Activated CD4-positive, alpha-beta T cell treated with anti-CD3 and anti-CD28 coated beads, Interleukin-2, amount 50 U/mL, for 16 hours (primary cell): Measurements from ENCODE around the gene PRDM4.

ENCODE experiments used
- DNase-seq: peaks from one replicate; pipeline ENCODE4 v3.0.0-alpha.2; 2020

The PRDM4 gene, protein sequence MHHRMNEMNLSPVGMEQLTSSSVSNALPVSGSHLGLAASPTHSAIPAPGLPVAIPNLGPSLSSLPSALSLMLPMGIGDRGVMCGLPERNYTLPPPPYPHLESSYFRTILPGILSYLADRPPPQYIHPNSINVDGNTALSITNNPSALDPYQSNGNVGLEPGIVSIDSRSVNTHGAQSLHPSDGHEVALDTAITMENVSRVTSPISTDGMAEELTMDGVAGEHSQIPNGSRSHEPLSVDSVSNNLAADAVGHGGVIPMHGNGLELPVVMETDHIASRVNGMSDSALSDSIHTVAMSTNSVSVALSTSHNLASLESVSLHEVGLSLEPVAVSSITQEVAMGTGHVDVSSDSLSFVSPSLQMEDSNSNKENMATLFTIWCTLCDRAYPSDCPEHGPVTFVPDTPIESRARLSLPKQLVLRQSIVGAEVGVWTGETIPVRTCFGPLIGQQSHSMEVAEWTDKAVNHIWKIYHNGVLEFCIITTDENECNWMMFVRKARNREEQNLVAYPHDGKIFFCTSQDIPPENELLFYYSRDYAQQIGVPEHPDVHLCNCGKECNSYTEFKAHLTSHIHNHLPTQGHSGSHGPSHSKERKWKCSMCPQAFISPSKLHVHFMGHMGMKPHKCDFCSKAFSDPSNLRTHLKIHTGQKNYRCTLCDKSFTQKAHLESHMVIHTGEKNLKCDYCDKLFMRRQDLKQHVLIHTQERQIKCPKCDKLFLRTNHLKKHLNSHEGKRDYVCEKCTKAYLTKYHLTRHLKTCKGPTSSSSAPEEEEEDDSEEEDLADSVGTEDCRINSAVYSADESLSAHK

DNA sequence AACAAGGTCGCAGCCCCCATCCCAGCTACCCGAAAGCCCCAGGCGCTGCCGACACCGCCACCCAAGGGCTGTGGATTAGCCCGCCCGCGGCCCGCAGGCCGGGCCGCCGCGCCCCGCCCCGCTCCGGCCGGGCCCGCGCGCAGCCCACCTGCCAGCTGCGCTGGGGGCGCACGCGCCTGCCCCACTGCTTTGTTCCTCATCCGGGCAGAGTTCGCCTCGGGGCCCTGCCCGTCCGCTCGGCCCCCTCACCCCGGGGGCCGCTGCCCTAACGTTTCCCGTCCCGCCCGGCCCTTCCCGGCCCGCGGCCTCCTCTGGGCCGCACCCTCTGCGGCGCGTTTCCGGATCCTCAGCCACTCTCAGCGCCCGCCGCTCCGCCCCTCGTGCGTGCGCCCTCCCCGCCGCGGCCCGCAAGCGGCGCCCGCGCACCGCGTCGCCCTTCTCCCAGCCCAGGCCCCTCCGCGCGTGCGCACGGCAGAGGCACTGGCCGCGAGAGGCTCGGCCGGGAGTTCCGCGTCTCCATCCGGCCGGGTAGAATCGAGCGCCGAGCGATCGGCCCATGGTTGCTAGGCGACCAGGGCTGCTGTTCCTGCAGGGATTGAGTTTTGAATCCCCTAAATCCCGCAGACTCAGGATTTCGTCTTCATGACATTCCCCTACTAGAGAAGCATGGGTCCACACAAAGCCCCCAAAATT lies at the start of gene PRDM4:
PRDM4 (minus strand) TSS at position 329 of the 693 bp plus-strand sequence. CDS start 622 bp downstream, outside the sequence.
- peak; percentile 92 for DNase-seq

DNA sequence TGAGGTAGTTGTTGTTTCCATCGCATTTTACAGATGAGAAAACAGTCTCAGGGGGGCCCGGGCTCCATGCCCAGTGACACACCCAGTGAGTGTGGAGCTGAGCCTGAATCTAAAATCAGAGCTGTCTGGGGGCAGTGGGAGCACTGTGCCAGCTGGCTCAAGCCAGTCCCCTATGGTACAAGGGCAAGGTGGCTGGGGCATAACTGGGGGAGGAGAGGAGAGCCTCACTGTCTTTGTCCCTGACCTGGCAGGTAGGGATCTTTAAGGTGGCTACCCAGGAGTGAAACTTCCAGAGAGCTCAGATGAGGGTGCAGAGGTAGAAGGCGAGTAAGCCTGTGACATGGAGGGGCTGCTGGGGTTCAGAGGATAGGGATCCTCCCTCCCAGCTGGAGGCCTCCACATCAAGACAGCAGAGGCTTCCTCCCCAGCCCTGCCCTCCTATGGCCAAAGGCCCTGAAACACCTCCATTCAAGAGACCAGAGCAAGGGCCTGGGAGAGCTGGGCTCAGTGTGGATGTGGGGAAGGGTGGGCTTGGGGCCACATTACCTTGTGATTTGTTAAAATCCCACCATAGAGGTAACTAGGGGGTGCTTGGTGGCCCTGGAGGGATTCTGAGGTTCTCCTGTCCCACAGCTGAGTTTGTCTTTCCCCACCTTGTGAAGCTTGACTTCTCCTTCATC lies 46.7 kb upstream of the PRDM4 start:
- DNase-seq, result no peak

DNA sequence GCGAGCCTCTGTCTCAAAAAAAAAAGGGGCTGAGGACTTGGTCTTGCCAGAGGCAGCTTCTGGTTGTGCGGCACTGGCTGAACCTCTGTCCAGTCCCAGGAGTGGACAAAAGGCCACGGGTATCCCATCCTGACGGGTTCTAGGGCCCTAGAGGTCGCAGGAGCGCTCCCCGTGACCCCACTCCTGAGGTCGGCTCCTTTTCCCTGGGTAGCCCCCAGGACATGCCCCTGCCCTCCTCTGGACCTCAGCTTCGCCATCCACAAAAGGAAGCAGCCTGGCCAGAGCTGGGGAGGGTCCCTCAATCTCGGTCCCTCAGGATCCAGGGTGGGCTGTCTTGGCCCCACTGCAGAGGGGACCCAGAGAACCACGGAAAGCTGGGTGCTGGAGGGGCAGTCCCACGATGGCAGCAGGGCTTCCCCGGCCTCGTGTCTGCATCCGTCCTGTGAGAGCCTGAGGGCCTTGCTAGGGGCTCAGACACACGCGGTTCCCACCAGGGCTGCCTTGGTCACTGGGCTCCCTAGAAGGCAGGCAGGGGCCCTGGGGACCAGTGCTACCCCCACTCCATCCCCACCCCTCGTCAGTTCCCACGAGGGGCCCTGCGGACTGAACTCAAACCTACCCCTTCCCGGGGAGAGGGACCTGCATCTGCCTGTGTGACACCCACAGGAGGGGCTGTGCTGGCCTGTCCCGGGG lies 44.7 kb upstream of the PRDM4 start:
- no peak for DNase-seq

DNA sequence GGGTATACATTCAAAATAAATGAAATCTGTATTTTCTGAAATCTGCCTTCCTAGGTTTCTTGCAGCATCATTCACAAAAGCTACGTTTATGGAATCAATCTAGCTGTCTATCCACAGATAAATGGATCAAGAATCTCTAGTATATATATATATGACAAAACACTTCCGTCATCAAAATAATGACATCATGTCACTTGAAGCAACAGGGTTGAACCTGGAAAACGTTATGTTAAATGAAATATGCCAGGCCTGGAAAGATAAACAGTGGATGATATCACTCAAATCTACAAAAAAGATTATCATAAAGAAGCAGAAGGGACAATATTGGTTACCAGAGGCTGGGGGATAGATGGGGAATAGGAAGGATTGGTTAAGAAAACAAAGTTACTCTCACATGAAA lies 42.2 kb upstream of the PRDM4 start:
- no peak for DNase-seq

DNA sequence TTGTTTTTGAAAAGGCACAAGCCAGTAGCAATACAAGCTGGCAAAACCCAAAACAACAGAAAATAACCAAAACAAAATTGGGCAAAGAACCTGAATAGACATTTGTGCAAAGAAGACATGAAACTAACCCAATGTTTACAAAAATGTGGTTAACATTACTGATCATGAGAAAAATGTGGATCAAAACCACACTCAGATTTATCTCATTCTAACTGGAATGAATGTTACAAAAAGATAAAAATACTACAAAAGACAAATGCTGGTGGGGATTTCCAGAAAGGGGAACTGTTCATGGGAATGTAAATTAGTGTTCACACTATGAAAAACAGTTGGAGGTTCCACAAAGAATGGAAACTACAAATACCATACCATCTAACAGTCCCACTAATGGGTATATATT lies 40.2 kb upstream of the PRDM4 start:
- DNase-seq, result no peak

DNA sequence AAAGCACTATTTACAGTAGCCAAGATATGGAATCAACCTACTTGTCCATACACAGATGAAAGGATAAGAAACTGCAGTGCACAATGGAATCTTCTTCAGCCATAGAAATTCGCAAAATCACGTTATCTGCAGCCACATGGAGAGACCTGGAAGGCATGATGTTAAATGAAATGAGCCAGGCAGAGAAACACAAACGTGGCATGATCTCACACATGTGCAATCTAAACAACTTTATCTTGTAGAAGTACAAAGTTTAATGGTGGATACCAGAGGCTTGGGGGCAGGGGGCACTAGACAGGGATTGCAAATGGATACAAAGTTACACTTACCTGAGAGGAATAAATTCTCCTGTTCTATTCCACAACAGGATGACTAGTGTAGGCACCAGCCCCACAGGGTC lies 37.6 kb upstream of the PRDM4 start:
- DNase-seq, result no peak

DNA sequence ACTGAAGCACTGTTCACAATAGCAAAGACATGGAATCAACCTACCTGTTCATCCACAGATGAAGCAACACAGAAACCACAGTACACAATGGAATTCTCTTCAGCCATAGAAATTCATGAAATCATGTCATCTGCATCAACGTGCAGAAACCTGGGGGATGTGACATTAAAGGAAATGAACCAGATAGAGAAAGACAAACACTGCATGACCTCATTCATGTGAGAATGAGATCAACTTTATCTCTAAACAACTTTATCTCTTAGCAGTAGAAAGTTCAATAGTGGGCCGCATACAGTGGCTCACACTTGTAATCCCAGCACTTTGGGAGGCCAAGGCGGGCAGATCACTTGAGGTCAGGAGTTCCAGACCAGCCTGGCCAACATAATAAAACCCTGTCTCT lies 33.5 kb upstream of the PRDM4 start:
- DNase-seq, result no peak

DNA sequence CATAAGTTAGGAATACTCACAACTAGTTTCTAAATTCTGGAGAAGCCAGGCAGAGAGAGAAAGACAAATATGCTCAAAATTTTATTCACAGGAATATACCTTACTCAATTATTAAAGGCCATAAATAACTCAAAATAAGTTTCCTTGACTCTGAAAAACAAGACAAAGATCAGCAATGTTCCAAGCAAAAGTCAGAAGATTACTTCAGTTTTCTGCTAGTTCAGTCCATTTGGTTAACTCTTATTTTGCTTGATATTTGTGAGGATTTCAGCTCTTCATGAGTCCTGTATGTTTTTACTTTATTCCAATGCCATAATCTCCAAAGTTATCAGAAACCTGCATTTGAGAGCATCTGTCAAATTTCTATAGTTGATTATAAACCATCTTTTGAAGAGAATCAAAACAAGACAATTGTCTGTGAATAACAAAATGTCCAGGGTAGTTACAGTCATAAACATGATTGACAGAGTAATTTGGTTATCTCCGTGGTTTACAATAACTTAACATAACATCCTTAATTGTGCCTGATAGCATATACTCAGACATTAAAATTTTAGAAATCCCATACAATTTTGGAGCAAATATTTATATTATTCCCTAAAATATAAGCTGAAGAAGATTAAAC lies 30.6 kb upstream of the PRDM4 start:
- DNase-seq, result no peak

DNA sequence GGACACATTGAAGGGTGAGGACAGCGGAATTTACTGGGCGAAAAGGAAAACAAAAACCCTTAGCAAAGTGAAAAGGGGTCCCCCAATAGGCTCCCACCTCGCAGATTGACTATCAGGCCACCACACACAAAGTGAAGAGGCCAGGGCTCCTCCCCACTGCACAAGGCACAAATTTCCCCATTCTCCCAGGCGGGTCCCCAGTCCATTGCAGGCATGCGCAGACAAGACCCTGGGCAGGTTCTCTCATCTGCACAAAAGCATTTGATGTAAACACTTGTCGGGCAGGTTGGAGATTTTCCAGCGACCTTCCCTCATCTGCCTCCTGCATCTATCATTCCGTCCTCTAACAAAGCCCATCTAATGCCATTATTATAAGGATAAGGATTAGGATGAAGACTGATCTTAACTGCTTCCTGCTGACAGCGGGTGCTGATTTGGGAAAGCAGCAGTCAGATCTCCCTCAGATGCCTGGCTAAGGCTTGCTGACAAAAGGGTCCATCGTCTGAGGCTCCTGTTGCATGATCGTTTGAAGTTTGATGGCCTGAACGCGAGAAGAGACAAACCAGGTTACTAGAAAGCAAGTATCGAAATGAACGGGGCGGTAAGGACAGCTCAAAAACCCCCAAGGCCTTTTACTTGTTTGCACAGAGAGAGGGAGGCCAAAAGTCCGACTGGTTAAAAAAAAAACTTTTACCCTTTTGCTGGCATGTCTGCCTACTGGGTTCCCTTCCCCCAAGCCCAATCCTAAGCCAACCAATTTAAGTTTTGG lies 27.9 kb upstream of the PRDM4 start:
- DNase-seq, result no peak

DNA sequence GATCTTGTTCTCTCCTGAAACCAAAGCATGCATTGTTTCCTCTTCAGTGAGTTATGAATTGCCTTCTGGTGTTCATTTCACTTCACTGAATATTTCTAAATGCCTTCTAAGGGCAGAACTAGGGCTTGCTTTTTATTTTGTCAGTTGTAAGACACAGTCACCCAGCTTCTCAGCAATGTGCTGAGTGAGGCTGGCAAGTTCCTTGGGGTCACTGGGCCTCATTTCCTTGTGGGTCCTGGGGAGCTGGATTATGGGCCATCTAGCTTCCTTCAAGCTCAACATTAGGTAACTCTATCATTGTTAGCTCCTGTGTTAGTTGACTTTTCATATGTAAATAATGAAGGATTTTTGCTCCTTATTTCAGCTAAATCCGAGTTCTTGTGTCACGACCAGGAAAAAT lies 27.3 kb upstream of the PRDM4 start:
- no peak for DNase-seq

DNA sequence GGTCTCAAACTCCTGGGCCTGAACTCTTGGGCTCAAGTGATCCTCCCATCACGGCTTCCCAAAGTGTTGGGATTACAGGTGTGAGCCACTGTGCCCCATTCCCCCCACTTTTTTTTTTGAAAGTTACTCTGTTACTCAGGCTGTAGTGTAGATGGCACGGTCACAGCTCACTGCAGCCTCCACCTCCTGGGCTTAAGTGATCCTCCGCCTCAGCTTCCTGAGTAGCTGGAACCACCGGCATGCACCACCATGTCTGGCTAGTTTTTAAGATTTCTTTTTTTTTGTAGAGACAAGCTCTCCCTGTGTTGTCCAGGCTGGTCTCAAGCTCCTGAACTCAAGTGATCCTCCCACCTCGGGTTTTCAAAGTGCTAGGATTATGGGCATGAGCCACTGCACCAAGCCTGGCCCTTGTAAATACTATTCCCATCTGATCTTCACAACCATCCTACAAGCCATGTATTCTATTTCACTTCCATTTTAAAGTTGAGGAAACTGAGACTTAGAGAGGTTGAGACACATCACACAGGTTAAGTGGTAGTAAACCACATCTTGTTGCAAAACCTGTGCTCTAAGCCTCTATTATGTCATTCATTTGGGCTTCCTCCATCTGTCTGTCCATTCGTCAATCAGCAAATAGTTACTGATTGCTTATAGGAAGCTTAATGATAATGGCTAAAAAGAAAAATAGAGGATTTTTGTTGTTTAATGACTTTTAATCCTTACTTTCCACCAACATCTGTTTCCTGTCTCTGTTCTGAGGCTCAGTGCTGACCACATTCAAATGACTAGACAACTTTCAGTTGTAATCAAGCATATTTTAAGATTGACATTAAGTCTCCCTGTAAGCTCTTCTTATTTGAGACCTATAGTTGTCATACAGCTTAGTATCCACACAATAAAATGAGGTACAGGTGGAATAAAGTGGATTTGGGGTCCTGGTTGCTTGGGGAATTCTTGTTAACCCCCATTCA lies 22.8 kb upstream of the PRDM4 start:
- no peak for DNase-seq

DNA sequence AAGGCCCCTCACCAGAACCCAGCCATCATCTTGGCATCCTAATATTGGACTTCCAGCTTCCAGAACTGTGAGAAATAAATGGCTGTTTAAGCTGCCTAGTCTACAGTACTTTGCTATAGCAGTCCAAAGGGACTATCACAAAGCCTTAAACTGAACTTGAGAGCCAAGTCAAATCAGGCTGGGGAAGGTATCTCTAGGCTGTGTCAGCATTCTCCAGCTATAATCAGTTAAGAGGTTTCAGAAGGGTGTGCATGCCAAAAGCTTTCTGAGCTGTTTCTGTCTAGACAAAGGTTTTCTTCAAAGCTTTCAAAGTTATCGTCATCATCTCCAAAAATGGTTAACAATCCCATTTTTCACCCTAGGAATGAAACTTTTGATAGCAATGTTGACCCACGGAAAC lies 21.1 kb upstream of the PRDM4 start:
- DNase-seq, result no peak

DNA sequence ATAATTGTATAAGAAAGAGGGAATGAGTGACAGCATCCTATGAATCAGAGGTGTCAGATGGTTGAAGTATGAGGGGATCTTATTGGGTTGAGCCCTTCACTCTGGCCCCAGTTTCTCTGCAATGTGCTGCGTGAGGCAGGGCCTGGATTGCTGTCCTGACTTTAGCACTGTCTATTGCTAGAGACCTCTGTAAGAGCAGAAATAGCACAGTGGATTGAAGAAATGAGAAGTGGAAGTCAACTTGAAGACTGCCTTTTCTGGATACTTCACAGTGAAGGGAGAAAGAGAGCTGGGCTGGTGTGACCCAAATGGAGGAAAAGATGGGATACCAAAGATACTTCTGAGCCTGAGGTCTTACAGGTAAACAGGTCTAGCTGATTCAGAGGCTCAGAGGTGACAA lies 19.4 kb upstream of the PRDM4 start:
- DNase-seq, result no peak

DNA sequence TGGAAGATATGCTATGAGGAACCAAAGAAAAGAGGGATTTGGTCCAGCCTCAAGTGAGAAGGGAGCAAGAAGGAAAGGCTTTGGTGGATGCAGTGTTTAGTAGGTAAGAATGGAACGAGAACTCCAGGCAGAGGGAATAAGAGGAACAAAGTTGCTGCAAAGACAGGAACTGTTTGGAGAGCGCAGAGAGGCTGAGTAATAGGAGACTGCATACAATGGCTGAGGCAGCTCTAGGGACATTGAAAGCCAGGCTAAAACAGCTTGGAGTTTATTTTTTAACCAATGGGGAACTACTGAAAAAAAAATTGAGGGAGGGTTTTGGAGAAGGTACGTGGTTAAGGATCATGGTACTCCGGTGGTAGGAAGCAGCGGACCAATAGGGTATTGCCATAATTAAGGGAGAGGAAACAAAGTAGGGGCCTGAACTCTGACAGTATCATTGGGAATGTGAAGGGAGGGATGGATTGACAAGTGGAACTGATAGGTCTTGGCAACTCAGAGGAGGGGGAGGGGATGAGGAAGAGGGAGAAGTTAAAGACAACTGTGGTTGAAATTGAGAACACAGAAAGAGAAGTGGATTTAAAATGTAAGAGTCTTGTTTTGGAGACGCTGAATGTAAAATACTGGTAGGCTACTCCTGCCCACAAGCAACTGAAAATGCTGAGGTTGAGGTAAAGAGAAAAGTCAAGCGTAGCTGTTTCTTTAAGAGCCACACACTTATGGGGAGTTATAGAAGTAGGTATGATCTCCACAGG lies 18.3 kb upstream of the PRDM4 start:
- no peak for DNase-seq

DNA sequence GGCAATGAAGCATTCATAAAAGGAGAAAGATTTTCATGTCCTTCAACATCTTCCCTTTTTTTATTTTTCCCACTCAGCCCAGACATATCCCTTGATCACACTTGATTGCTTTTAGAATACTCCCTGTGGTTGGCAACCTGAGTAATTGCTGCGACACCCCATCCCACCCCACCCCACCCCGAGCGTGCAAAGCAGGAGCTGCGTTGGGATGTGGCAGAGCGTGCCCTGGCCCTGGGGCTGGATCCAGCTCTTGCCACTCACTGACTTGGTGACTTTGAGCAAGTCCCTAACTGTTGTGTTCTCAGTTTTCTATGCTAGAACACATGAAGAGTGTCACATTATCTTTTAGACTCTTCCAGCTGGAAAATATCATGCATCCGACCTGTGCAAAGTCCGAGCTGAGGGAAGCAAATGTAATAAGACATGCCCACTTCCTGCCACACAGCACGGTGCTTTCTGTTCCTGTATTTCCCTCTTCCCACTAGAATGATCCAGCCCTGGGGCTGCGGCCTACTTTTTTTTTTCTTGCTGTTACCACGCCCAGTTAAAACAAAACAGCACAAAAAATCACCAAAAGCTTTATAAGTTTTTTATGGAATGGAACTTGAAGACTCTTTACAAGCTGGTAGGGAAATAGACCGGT lies 17.6 kb upstream of the PRDM4 start:
- DNase-seq, result no peak

DNA sequence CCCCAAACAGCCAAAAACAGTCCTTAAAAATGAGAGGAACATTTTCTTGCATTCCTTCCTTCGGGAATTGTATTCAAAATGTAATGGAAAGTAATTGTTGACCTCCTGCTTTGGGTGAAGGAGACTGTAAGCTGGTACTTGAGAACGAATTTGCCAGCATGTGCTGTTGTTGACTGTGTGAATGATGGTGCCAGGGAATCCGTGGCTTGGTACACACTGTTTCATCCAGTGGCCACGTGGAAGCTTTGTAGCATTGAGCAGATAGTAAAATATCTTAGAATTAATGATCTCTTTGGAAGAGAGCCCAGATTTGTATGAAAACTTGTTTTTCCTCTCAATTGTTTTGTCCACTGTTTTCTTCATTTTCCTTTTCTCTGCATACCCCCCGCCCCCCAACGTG lies 15.2 kb upstream of the PRDM4 start:
- DNase-seq, result no peak

DNA sequence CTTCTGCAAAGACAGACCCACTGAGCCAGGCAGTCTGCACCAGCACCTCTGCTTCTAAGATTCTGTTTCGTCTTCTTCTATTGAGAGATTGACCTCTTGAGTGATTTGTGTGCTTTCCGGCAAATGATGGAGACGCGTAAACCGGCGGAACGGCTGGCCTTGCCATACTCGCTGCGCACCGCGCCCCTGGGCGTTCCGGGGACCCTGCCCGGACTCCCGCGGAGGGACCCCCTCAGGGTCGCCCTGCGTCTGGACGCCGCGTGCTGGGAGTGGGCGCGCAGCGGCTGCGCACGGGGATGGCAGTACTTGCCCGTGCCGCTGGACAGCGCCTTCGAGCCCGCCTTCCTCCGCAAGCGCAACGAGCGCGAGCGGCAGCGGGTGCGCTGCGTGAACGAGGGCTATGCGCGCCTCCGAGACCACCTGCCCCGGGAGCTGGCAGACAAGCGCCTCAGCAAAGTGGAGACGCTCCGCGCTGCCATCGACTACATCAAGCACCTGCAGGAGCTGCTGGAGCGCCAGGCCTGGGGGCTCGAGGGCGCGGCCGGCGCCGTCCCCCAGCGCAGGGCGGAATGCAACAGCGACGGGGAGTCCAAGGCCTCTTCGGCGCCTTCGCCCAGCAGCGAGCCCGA lies 14.3 kb upstream of the PRDM4 start:
- DNase-seq, result no peak
